HG03066 (cell line): ENCODE data around the gene VPS35.

Source experiments
- ATAC-seq: cut with Tn5 transposase; IDR thresholded peaks from one replicate; pipeline ENCODE4 v1.9.1; 2021; ENCODE audit warnings: low read depth; ENCODE audit not compliant: unreplicated experiment

Gene VPS35

GRCh38 chr16:46620266-46621005, 68.5 kb downstream of the VPS35 start:
- peak; percentile 34 for ATAC-seq

- no peak for ATAC-seq
Measured at GRCh38 chr16:46618516-46618915, 70.5 kb downstream of the VPS35 start.

GRCh38 chr16:46614006-46614405, 75.0 kb downstream of the VPS35 start:
- ATAC-seq, result no peak

- ATAC-seq, result no peak
Measured at GRCh38 chr16:46613352-46613751, 75.6 kb downstream of the VPS35 start.

- ATAC-seq, result no peak
Measured at GRCh38 chr16:46612121-46612520, 76.9 kb downstream of the VPS35 start.

- ATAC-seq, result no peak
Measured at GRCh38 chr16:46607529-46607928, 81.4 kb downstream of the VPS35 start.

- ATAC-seq, result no peak
Measured at GRCh38 chr16:46606231-46606630, 82.7 kb downstream of the VPS35 start.
